Stromal cell of bone marrow (primary cell): ENCODE data around the gene MARCHF9.

Experiments
- DNase-seq: peaks from one replicate; pipeline ENCODE4 v3.0.0-alpha.2; 2012; ENCODE audit warnings: low read depth

MARCHF9 gene

DNA sequence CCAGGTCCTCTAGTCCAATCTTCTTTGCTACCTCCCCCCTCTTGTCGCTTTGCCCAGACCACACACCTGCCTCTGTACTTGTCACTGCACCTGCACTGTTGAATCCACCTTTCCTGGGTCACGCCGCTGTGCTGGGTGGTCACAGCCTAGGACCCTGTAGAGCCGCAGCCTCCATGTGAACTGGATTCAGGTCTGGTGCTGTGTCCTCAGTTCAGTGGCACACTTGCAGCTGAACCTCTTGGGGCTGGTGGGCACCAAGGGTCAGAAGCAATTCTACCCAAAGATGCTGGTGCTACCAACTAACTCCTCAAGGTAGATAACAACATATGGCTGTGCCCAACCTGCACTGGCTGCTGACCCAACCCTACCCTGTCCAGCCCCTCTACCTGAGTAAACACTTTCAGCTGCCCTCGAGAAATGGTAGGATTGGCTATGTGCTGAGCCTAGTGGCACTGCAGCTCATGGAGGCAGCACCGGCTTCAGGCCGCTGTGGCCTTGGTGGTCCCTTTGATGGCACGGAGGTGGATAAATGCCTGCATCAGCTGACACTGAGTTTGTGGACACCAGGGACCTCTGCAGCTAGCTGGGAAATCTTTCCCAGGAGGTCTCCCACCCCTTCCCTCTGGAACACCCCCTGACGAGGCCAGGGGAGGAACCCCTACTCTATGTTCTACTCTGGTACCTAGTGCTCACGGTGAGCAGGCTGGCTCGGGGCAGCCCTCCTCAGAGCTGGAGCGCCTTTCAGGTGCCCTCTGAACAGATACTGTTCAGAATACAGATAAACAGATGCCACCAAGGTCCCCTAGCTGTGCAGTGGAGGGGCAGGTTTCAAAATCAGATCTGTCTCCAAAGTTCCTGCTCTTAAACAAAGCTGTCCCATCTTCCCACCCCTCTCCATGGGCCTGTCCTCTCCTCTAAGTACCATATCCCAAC lies 30.6 kb upstream of the MARCHF9 start:
- DNase-seq, result no peak

DNA sequence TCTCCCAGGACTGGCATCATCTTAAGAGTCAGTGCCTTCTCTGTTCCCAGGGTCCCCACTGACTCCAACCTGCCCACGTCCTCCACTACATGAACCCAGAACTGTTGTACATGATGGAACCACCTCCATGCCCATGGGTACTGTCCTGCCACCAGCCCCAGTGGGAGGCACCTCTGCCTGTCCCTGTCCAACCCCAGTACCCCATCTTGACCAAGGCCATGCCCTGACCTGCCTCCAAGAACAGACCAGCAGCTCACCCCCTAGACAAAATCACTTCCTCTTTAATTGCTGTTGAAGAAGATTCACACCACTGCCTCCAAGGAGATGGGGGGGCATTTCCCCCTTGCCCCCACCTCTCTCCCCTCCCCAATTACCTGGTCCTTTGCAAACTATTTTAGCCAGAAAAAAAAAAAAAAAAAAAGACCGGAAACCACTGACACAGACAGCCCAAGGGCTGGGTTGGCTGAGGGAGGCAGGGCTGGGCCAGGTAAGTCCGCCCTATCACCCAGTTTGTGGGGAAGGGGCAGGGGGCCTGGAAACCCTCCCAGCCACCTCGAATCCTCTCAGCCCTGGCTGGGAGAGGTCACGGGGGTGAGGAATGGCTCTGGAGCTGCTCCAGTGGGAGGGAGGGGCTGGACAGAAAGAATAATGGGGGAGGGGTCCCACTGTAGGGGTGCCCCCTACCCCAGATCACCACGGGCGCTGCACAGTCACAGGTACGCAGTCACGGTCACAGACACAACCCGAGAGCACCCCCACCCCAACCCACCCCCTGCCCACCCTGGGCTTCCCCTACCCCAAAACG lies 29.8 kb upstream of the MARCHF9 start:
- no peak for DNase-seq

DNA sequence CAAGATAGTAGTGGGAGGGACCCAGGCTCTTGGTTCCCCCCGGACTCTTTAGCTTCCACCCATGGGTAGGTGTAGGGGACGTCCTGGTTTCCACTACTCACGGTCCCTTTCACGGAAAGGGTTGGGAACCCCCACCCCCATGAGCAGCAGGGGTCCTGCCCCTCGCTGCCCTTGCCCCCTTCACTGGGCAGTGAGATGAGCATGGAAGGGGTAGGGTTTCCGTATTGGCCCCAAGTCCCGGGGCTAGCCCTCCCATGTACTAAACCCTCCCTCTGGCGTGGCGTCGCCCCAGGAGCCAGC lies 29.1 kb upstream of the MARCHF9 start:
- no peak for DNase-seq

DNA sequence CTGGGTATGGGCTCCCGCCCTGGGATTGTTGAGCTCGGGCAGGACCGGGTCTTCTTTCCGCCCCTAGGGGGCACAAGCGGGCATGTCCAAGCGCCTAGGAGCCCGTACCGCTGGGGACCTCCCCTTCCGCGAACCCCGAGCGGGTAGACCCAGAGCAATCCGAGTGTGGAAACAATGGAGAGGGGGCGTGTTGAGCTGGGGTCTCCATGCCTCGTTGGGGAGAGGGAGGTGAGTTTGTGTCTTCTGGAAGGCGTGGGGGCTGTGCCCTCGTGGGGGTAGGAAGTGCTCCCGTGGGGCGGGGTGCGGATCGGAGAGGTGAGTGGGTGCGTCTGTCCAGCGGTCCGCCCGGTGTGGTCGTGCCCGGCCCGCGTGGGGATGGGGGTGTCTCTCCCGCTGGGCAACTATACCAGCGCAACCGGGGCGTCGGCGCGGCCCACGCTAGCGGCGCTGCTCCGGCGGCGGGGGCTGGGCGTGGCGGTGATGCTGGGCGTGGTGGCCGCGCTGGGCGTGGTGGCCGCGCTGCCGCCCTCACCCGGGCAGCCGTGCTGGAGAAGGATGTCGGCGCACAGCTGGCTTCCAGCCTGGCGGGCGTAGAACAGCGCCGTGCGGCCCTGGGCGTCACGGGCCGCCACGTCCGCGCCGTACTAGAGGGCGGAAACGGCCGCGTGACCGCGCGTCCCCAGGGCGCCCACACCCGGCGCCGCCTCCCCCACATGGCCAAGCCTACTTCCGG lies 28.6 kb upstream of the MARCHF9 start:
- DNase-seq, result peak; percentile 61

DNA sequence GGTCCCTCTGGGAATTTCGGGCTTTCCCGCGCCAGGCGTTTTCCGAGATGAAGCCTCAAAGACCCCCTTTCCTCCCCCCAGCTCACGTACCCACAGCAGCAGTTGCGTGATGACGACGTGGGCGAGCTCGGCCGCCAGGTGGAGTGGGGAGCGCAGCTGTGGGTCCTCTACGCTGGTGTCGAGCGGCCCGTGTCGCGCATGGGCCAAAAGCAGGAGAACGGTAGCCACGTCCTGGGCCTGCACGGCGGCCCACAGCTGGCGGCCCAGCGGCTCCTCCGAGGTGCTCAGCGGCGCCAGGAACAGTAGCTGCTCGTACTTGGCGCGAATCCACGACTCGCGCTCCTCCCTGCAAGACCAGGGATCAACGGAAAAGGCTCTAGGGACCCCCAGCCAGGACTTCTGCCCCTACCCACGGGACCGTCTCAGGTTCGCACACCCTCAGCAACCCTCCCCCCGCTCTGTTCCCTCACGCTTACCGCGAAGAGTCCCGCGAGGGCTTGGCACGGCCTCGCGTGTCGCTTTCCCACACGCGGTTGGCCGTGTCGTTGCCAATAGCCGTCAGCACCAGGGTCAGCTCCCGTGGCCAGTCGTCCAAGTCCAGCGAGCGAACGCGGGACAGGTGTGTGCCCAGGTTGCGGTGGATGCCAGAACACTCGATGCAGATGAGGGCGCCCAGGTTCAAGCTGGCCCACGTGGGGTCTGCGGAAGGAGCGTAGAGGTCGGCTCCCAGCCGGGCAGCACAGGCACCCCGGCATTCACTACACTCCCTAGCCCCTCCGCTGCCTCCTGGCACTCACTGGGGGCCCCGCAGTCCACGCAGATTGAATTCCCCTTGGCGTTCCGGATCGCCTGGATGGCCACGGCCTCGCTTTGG lies 27.8 kb upstream of the MARCHF9 start:
- no peak for DNase-seq

DNA sequence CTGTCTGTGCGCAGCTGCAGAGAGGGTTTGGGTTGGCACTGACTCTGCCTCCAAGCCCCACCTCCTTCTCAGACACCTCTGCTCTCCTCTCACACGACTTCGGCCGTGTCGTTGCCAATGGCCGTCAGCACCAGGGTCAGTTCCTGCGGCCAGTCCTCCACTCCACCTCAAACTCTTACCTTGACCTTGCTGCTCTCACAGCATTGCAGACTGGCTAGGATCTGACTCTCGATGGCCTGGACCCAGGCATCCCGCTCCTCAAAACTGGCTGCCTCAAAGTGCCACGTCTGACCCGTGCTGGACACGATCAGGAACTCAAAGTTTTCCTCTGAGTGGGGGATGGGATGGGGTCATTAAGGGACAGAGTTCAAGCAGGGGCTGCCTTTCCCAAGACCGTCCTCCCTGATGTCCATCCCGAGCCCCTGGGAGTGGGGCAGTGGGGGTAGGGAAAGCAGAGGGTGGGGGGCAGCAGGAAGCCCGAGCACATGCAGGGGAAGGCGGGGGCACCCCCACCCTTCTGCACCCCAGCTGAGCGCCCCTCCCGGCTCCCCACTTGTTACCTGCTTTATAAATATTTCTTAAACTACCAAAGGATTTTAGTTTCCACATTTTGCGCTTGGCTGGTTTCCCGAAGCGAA lies 27.0 kb upstream of the MARCHF9 start:
- no peak for DNase-seq

DNA sequence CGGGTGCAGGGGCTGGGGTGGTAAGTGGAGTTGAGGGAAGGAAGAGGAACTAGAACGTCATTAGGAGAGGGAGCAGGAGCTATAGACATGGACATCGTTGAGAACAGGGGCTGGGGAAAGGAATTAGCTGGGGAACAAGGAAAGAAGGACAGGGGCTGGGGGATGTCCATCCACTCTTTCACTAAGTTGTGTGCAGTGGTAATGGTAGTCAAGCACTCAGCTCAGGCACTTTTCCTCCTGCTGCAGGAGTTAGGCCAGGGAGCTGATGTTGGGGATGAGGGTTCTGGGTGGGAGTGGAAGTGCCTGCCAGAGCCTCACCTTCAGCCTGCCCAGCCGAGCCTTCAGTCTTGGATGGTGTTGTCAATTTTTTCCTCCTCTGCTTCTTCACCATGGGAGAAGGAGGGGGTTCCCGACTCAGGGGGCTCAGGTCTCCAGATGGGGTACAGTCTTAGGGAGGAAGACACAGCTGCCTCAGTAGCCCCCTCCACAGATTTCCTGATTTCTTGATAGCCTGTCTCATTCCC lies 25.5 kb upstream of the MARCHF9 start:
- DNase-seq, result no peak

DNA sequence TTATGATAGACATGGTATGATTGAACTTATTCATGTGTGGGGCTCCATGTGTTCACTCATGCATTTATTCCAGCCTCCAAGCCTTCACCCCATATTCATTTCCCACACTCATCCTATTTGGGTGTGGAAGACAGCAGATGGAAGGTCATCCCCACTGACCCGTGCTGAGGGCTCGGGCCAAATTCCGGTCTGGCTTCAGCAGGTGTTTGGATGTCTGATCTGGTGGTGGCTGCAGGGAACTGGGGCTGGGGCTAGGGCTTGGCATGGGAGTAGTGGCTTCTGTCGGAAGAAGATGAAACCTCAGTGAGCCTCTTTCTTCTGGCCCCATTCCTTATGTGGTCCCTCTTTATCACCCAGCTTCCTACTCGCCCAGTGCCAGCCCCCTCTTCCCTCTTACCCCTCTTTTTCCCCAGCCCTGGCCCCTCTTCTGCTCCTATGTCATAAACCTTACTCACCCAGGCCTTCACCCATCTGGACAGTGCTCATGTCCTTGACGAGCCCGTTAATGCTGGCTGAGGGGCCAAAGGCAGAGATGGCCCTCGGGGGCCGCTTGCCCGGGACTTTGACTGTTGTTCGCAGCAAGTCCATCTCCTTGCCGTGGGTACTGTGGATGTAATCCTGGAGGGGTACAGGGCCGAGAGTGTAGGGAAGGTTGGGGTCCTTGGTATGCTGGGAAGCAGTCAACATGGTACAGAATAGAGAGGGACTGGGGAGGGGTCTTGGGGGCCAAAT lies 24.4 kb upstream of the MARCHF9 start:
- DNase-seq, result no peak

DNA sequence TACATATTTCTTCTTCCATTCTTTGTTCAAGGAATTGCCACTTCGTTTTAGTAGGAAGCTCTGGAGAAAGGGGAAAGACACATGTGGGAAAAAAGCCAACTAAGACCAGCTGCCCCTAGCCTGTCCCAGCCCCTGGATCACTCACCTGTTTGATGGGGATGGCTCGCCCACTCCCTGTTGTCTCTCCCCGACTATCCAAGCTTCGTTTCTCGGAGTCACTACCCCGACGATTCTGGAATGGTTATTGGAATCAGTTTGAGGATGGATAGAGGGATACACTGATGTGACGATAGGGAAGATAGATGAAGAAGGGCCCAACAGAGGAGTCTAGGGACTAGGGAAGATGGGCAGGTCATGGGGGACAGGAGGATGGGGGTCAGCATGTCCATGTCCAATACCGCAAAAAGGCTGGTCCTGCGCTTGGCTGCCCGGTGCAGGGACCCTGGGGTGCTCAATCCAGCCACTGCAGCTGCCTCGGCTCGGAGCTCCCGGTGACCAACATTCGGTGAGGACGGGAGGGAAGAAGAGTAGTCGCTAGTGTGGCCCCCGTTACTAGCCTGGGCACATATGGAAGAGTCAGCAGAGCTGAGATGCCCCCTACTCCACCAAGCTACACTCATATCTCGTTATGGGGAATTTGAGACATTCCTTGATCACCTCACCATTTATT lies 23.4 kb upstream of the MARCHF9 start:
- DNase-seq, result no peak

DNA sequence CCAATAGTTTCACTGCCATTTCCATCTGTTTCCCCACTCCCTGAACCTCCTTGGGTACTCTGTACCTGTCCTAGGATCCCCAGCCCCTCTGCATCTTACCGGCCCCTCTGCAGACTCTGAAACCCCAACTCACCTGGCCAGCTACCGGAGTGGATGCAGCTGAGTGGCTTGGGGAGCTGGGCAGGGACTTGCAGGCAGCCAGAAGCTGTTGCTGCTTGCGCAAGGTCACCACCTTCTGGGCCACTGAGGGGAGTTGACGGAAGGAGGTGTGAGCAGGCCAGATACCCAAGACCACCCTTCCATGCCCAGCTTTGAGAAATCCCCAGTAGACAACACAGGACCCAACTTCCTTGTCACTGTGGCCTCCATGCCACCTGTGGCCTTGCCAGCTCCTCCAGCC lies 22.6 kb upstream of the MARCHF9 start:
- DNase-seq, result no peak

DNA sequence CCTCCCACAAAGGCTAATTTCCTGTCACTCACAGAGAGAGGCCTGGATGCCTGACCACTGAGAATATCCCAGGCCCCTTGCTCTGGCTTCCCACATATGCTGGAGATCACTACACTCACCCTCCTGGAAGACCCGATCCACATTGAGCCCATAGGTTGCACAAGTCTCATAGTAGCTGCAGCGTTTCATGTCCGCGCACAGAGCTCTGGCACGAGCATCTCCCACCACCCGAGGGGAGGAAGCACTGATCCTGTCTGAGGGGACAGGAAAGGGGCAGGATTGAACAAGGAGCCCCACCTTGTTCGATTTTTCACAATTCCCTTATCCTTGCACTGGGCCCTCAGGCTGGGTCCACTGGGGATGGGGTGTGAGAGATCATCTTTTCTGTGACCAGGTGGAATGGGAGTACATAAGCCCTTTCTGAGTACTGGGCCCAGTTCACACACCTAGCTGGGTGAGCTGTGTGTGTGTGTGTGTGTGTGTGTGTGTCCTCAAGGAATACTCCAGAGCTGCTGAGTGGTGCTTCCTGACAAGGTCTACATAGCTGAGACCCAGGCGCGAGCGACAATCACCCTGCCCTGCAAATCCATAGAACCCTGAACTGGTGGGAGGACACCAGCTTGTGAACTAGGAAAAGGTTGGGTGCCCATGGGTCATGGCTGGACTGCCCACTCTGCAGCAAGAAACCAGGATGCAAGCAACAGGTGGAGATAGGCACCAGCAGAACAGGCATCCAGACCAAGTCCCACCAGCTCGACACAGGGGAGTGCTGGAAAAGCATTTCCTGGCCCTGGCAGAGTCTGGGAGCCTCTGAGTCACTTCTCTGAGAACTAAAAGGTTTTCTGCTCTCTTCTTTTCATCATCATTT lies 21.9 kb upstream of the MARCHF9 start:
- DNase-seq, result no peak

DNA sequence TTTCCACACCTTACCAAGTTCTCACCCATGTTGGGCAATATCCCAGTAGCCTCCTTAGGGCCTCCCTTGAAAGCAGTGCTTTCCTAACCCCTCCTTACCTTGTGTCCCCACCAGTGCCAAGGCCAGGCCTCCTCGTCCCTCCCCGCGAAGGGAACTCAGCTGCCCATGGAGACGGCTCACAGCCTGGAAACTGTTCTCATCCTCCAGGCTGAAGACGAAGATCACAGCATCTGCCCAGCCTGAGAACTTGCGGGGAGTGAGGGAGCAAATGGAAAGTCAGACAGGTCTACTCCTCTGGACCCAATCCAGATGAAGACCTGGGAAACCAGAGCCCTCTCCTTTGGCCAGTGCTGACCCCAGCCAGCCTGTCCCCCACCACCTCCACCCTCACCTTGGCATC lies 21.0 kb upstream of the MARCHF9 start:
- DNase-seq, result no peak

DNA sequence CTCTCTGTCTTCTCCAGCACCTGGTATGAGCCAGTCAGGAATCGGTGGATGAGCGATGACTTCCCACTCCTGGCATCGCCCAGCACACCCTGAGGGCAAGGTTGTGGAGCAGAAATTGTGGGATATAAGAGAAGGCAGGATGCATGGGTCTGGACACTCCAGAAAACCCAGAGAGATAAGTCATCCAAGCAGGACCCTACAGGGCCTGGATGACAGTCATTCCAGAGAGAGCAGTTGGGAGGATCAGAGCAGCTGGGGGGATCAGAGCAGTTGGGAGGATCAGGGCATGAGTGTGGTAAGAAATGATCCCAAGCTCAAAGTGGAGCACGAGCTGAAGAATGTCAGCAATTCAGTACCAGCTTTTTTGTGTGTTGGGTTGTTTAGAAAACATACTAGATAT lies 20.3 kb upstream of the MARCHF9 start:
- DNase-seq, result no peak

DNA sequence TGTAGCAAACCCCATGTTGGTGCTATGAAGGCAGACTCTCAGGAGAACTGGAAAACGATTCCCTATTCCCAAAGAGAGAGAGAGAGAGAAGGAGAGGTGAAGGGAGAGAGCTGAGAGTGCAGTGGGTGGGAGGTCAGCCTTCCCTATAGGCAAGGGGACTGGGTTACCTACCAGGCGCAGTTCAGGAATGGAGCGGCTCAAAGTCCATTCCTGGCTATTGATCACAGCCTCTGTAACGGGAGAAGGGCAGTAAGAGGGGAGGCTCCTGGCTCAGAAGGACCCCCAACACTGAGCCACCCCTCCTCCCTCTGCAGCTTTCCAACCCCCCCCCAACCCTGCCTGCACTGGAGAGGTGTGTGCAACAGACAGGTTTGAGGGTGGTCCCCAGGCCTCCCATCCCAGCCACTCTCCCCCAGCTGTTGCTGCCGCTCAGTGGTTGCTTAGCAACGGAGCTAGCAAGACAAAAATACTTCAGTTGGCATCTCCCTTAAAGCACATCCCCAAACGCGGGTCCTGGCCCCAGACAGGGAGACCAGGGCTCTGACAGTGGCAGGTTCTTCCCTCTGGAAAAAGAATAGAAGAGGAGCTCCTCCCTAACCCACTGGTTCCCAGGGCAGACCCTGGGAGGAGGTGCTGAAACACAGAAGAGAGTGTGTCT lies 19.6 kb upstream of the MARCHF9 start:
- DNase-seq, result no peak

DNA sequence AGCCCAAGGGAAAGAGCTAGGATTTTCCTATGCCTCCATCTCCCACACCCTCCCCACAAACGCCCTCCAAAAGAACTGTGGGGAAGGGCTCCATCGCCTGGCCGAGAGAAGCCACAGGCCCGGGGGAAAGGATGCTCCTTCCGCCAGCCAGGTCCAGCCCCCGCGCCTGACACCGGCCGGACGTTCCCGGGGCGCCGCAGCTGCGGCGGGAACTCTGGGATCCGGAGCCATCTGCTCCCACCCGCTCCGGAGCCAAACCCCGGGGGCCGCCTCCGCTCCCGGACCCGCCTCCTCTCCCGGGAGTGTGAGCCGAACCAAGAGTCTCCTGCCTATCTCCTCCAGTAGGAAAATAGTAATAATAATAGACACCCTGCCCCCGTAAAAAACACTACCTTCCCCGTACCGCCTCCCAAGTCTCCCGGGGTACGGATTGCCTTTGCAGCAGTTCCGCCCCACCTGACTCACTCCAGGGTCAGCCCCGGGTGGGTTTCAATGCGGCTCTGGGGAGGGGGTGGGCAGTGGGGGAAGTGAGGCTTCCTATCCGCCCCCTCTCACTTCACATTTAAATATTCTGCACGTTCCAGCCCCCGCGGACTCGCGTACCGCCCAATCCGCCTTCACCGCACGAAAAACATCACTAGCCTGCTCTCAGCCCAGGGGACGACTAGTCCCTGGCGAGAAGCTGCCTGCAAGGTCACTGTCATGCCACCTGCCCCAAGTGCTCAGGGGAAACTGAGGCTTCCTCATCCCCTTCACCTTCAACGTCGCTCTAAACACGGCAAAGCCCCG lies 18.8 kb upstream of the MARCHF9 start:
- no peak for DNase-seq

DNA sequence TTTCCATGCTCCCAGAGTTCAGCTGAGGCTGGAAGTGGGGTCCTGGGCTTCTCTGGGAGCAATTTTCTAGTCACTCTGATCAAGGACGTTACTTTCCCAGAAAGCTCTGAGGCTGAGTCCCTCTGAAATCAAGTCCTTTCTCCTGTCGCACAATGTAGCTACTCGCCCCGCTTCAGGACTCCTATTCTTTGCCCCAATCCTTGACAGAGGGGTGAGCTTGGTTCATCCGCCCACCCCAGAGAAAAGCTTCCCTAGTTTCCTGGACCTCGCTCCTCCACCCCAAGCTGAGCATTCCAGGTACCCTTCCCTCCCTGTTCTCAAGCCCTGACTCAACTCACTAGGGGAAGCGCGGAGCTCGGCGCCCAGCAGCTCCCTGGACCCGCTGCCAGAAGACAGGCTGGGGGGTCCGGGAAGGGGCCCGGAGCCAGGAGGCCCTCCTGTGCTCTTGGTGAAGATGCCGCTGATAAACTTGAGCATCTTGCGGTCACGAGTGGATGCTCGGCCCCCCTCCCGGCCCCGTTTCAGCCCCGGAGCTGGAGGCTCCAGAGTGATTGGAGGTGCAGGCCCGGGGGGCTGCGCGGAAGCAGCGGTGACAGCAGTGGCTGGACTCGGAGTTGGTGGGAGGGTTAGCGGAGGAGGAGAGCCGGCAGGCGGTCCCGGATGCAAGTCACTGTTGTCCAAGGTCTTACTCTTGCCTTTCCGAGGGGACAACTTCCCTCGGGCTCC lies 18.0 kb upstream of the MARCHF9 start:
- DNase-seq, result no peak
